ENCODE results near the gene SMARCA1.

Gene SMARCA1

GRCh38 chrX:129450123-129450522 is 73.2 kb downstream of the SMARCA1 start:
- DNase-seq = no peak

GRCh38 chrX:129449148-129449547 is 74.1 kb downstream of the SMARCA1 start:
- DNase-seq = no peak

GRCh38 chrX:129445436-129445835 is 77.9 kb downstream of the SMARCA1 start:
- DNase-seq = no peak

- no peak for DNase-seq
These were observed 89.3 kb downstream of the SMARCA1 start for GRCh38 chrX:129433945-129434344.

GRCh38 chrX:129433461-129433860 is 89.8 kb downstream of the SMARCA1 start:
- no peak for DNase-seq

GRCh38 chrX:129427267-129427666 is 96.0 kb downstream of the SMARCA1 start:
- DNase-seq = no peak

DNA sequence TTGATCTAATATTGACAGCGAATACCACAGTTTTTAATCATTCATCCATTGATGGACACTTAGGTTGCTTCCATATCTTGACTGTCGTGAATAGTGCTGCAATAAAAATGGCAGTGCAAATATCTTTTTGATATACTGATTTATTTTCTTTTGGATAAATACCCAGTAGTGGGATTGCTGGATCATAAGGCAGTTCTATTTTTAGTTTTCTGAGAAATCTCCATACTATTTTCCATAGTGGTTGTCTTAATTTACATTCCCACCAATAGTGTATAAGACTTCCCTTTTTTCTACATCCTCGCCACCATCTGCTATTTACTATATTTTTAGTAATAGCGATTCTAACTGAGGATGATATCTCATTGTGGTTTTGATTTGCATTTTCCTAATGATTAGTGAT is 100.1 kb downstream of the SMARCA1 start:
- DNase-seq = no peak

- DNase-seq = no peak
These were observed 118.7 kb downstream of the SMARCA1 start for GRCh38 chrX:129404670-129405008.

GRCh38 chrX:129403974-129404669 is 119.2 kb downstream of the SMARCA1 start:
- no peak for DNase-seq

Measured in NCI-H345 (cell line).